Natural killer cell (primary cell): ENCODE measurements around the gene FAM53B. TPM values are rescaled to one million over a fixed set of nuclear protein-coding genes. Genes with fewer than 3 reads are reported as not detected.

ENCODE experiments used
- ATAC-seq, 3 donors: fragments of 150-1000 bp in 2 of 3; fragments of 200-7000 bp in 1 of 3; cut with Tn5 transposase; 1 replicate in 1 of 3; 2 replicates in 2 of 3; pipeline ENCODE4 v1.10.0; 2021; ENCODE audit warnings: mild to moderate bottlenecking in 2 of 3, moderate library complexity in 2 of 3
- DNase-seq, 2 donors: peaks; one replicate each; pipeline versions ENCODE4 v3.0.0 to v3.0.0-alpha.2; 2013 to 2021; ENCODE audit warnings: mixed read lengths in 1 of 2
- H3K27ac ChIP-seq: one replicate; pipeline ENCODE4 v1.5.1; 2013; ENCODE audit warnings: mild to moderate bottlenecking, low read length
- H3K27me3 ChIP-seq: one replicate; pipeline ENCODE4 v1.6.1; 2013; ENCODE audit warnings: low read length; ENCODE audit not compliant: control insufficient read depth, insufficient read depth
- H3K36me3 ChIP-seq: one replicate; pipeline ENCODE4 v1.6.1; 2013; ENCODE audit warnings: low read length; ENCODE audit not compliant: control insufficient read depth, insufficient read depth
- H3K4me1 ChIP-seq: one replicate; pipeline ENCODE4 v1.6.1; 2013; ENCODE audit warnings: low read length; ENCODE audit not compliant: control insufficient read depth, insufficient read depth
- H3K4me3 ChIP-seq: one replicate; pipeline ENCODE4 v1.5.1; 2013; ENCODE audit warnings: low read length
- H3K9me3 ChIP-seq: one replicate; pipeline ENCODE4 v1.6.1; 2013; ENCODE audit warnings: low read length; ENCODE audit not compliant: control insufficient read depth, insufficient read depth
- H3K27ac Mint-ChIP-seq, 2 donors: one replicate each; pipeline ENCODE4 v1.8.0; 2022; ENCODE audit warnings: mild to moderate bottlenecking in 2 of 2, mixed read lengths in 2 of 2, moderate library complexity in 1 of 2
- H3K27me3 Mint-ChIP-seq, 2 donors: one replicate each; pipeline ENCODE4 v1.8.0; 2022; ENCODE audit warnings: low read depth in 2 of 2, mixed read lengths in 2 of 2
- H3K36me3 Mint-ChIP-seq: one replicate; pipeline ENCODE4 v1.8.0; 2022; ENCODE audit warnings: mixed read lengths
- H3K4me1 Mint-ChIP-seq, 2 donors: one replicate each; pipeline ENCODE4 v1.8.0; 2022; ENCODE audit warnings: mixed read lengths in 2 of 2
- H3K4me3 Mint-ChIP-seq: one replicate; pipeline ENCODE4 v1.8.0; 2022; ENCODE audit warnings: mild to moderate bottlenecking, moderate library complexity, mixed read lengths
- H3K9me3 Mint-ChIP-seq, 2 donors: one replicate each; pipeline ENCODE4 v1.8.0; 2022; ENCODE audit warnings: mixed read lengths in 2 of 2
- CTCF ChIP-seq: fragments of 200-600 bp; IDR thresholded peaks from one replicate; pipeline ENCODE4 v1.8.0; 2022; ENCODE audit warnings: antibody characterized with exemption
- whole genome bisulfite sequencing: methylation state at CpG from one replicate; pipeline ENCODE4 v1.1.7; 2013; ENCODE audit warnings: missing lambda C conversion rate; ENCODE audit not compliant: insufficient coverage; 5-methylcytosine and 5-hydroxymethylcytosine counted together
- intact Hi-C: fragments of 100-400 bp; cut with micrococcal nuclease; formaldehyde crosslinking; loops from one replicate; pipeline ENCODE4 v1.14.2; 2022
- total RNA-seq, 4 donors: library from RNA; stranded (reverse); fragments of 120-200 nt in 1 of 4; gene quantifications; one replicate each; pipeline versions ENCODE4 v1.2.3 to v1.2.4, GENCODE V29; 2013 to 2022

The FAM53B gene
- total RNA-seq, 3 donors from 2014 or later (not counting 1 experiment from before 2014, with no cell fraction given), result 77.4 to 172 (median 121) TPM

GRCh38 chr10:124745673-124746072 is 1.5 kb upstream of the FAM53B start:
- Histone ChIP-seq H3K4me1 (peaks cover 22% of the 10 kb centered on the region), H3K9me3 (no peaks in the 10 kb centered on the region), H3K4me3 (no peak overlapping the region), H3K27ac (no peak overlapping the region), H3K27me3 (no peaks in the 10 kb centered on the region), H3K36me3 (peaks cover 4% of the 10 kb centered on the region)
- peak overlapping the region; percentile 69 to 77 for H3K27ac Mint-ChIP-seq
- DNase-seq (peak in 1 of 2 donors; percentile 84), ATAC-seq (peak in 1 of 3 donors; percentile 16)
- H3K27me3 Mint-ChIP-seq, result no peaks in the 10 kb centered on the region
- H3K4me1 Mint-ChIP-seq, result peaks cover 32 to 45% of the 10 kb centered on the region in 2 donors
- H3K9me3 Mint-ChIP-seq, result no peaks in the 10 kb centered on the region
- intact Hi-C loops, result loop anchor here (1.0 kb wide), 2 partner anchors 205 to 215 kb away; no protein-coding TSS in a partner anchor
- peak overlapping the region; percentile 82 for H3K4me3 Mint-ChIP-seq
- peak; percentile 72 for TF ChIP-seq CTCF
- H3K36me3 Mint-ChIP-seq, result no peaks in the 10 kb centered on the region
- WGBS, result 51% methylated on average over 3 of the region's 3 CpGs

GRCh38 chr10:124745252-124745651 is 1.1 kb upstream of the FAM53B start:
- H3K27me3 ChIP-seq, result no peaks in the 10 kb centered on the region
- Mint-ChIP-seq H3K4me1 (peaks cover 36 to 49% of the 10 kb centered on the region in 2 donors), H3K9me3 (no peaks in the 10 kb centered on the region), H3K27ac (peak overlapping the region; percentile 69 to 77), H3K4me3 (peak overlapping the region; percentile 82), H3K27me3 (no peaks in the 10 kb centered on the region), H3K36me3 (no peaks in the 10 kb centered on the region)
- no peak overlapping the region for H3K4me3 ChIP-seq
- no peaks in the 10 kb centered on the region for H3K9me3 ChIP-seq
- 74% methylated on average over 2 of the region's 4 CpGs for WGBS
- intact Hi-C loops, result loop anchor here (1.0 kb wide), 2 partner anchors 205 to 215 kb away; no protein-coding TSS in a partner anchor
- peaks cover 3% of the 10 kb centered on the region for H3K36me3 ChIP-seq
- H3K27ac ChIP-seq, result no peak overlapping the region
- peaks cover 26% of the 10 kb centered on the region for H3K4me1 ChIP-seq
- DNase-seq (no peak), ATAC-seq (no peak)
- TF ChIP-seq CTCF, result no peak

- under 1% methylated on average over 101 of the region's 101 CpGs for WGBS
- ATAC-seq, result peak; percentile 7 to 45 (median 29)
Observed at GRCh38 chr10:124743191-124744101, 732 bp downstream of the FAM53B start.

More at GRCh38 chr10:124743191-124744101, 732 bp downstream of the FAM53B start:
- Mint-ChIP-seq H3K27me3 (no peaks in the 10 kb centered on the region), H3K36me3 (no peaks in the 10 kb centered on the region), H3K9me3 (no peaks in the 10 kb centered on the region), H3K4me1 (peaks cover 54 to 61% of the 10 kb centered on the region in 2 donors), H3K27ac (peak overlapping the region; percentile 90 to 92), H3K4me3 (peak overlapping the region; percentile 99)
- peak overlapping the region; percentile 54 for H3K27ac ChIP-seq
- peak overlapping the region; percentile 55 for H3K4me3 ChIP-seq
- no peak for TF ChIP-seq CTCF
- H3K36me3 ChIP-seq, result peaks cover 2% of the 10 kb centered on the region
- no peaks in the 10 kb centered on the region for H3K9me3 ChIP-seq
- intact Hi-C loops, result loop anchor here (1.0 kb wide), 1 partner anchor 49 kb away; no protein-coding TSS in a partner anchor
- DNase-seq, result peak; percentile 43 to 58
- H3K4me1 ChIP-seq, result peaks cover 41% of the 10 kb centered on the region
- H3K27me3 ChIP-seq, result no peaks in the 10 kb centered on the region
